Measurements from ENCODE around the gene PREX1.

Gene PREX1

GRCh38 chr20:48652961-48653705 lies 174.7 kb downstream of the PREX1 start:
- H3K27me3 ChIP-seq = no peaks in the 10 kb centered on the region
- no peak overlapping the region for H3K4me2 ChIP-seq
- peaks cover 31% of the 10 kb centered on the region for H3K4me1 ChIP-seq
- no peak overlapping the region for H3K9ac ChIP-seq
- H3K4me3 ChIP-seq = no peak overlapping the region
- H3K27ac ChIP-seq = no peak overlapping the region
- no peaks in the 10 kb centered on the region for H3K9me3 ChIP-seq
- no peak for TF ChIP-seq Cebpa-rat (IDR thresholded peaks at IDR 0.05)
- no peaks in the 10 kb centered on the region for H4K20me1 ChIP-seq
- peaks cover 36% of the 10 kb centered on the region; the same call in 1 of the 2 replicates for H3K36me3 ChIP-seq

- Histone ChIP-seq H3K4me1 (peaks cover 21% of the 10 kb centered on the region), H3K4me3 (no peak overlapping the region)
These were observed 175.8 kb downstream of the PREX1 start for GRCh38 chr20:48651960-48652359.

GRCh38 chr20:48651271-48651670 lies 176.5 kb downstream of the PREX1 start:
- Histone ChIP-seq H3K9me3 (no peaks in the 10 kb centered on the region), H3K9ac (no peak overlapping the region), H3K4me2 (no peak overlapping the region), H3K36me3 (peaks cover 36% of the 10 kb centered on the region; the same call in 1 of the 2 replicates), H3K4me1 (peaks cover 14% of the 10 kb centered on the region), H4K20me1 (no peaks in the 10 kb centered on the region), H3K4me3 (no peak overlapping the region), H3K27ac (no peak overlapping the region), H3K27me3 (no peaks in the 10 kb centered on the region)
- no peak for TF ChIP-seq Cebpa-rat (IDR thresholded peaks at IDR 0.05)

More at GRCh38 chr20:48651960-48652359, 175.8 kb downstream of the PREX1 start:
- no peak for TF ChIP-seq Cebpa-rat (IDR thresholded peaks at IDR 0.05)
- Histone ChIP-seq H3K9ac (no peak overlapping the region), H3K27me3 (no peaks in the 10 kb centered on the region), H3K27ac (no peak overlapping the region), H3K36me3 (peaks cover 36% of the 10 kb centered on the region; the same call in 1 of the 2 replicates), H3K9me3 (no peaks in the 10 kb centered on the region), H3K4me2 (no peak overlapping the region), H4K20me1 (no peaks in the 10 kb centered on the region)

GRCh38 chr20:48649868-48650267 lies 177.9 kb downstream of the PREX1 start:
- TF ChIP-seq Cebpa-rat (IDR thresholded peaks at IDR 0.05) = no peak

GRCh38 chr20:48649104-48649626 lies 178.6 kb downstream of the PREX1 start:
- no peak for TF ChIP-seq Cebpa-rat (IDR thresholded peaks at IDR 0.05)
- Histone ChIP-seq H3K4me3 (no peak overlapping the region), H3K27ac (no peak overlapping the region), H3K9ac (no peak overlapping the region), H3K36me3 (peaks cover 57% of the 10 kb centered on the region), H3K4me1 (peaks cover 9% of the 10 kb centered on the region; the same call in 1 of the 2 replicates), H3K9me3 (no peaks in the 10 kb centered on the region), H3K4me2 (peak overlapping the region; percentile 7; the same call in 1 of the 2 replicates), H3K27me3 (no peaks in the 10 kb centered on the region), H4K20me1 (no peaks in the 10 kb centered on the region)

More at GRCh38 chr20:48649868-48650267, 177.9 kb downstream of the PREX1 start:
- Histone ChIP-seq H3K27me3 (no peaks in the 10 kb centered on the region), H3K4me2 (no peak overlapping the region), H3K9me3 (no peaks in the 10 kb centered on the region), H3K36me3 (peaks cover 50% of the 10 kb centered on the region), H3K4me1 (peaks cover 9% of the 10 kb centered on the region; the same call in 1 of the 2 replicates), H3K9ac (no peak overlapping the region), H3K4me3 (no peak overlapping the region), H3K27ac (no peak overlapping the region), H4K20me1 (no peaks in the 10 kb centered on the region)

GRCh38 chr20:48648482-48649051 lies 179.2 kb downstream of the PREX1 start:
- Histone ChIP-seq H3K27ac (no peak overlapping the region), H3K27me3 (no peaks in the 10 kb centered on the region), H4K20me1 (no peaks in the 10 kb centered on the region), H3K36me3 (peaks cover 58% of the 10 kb centered on the region), H3K9ac (no peak overlapping the region), H3K4me1 (peaks cover 9% of the 10 kb centered on the region; the same call in 1 of the 2 replicates), H3K4me2 (peak overlapping the region; percentile 7; the same call in 1 of the 2 replicates), H3K9me3 (no peaks in the 10 kb centered on the region), H3K4me3 (no peak overlapping the region)
- no peak for TF ChIP-seq Cebpa-rat (IDR thresholded peaks at IDR 0.05)

- Histone ChIP-seq H4K20me1 (no peaks in the 10 kb centered on the region), H3K36me3 (peaks cover 55% of the 10 kb centered on the region), H3K27me3 (no peaks in the 10 kb centered on the region), H3K9ac (no peak overlapping the region), H3K27ac (no peak overlapping the region), H3K9me3 (no peaks in the 10 kb centered on the region), H3K4me3 (no peak overlapping the region), H3K4me1 (peaks cover 9% of the 10 kb centered on the region; the same call in 1 of the 2 replicates), H3K4me2 (no peak overlapping the region)
- no peak for TF ChIP-seq Cebpa-rat (IDR thresholded peaks at IDR 0.05)
These were observed 179.9 kb downstream of the PREX1 start for GRCh38 chr20:48647858-48648257.

GRCh38 chr20:48645666-48646065 lies 182.1 kb downstream of the PREX1 start:
- H3K9me3 ChIP-seq = no peaks in the 10 kb centered on the region
- no peaks in the 10 kb centered on the region for H4K20me1 ChIP-seq
- H3K27ac ChIP-seq = no peak overlapping the region
- no peak overlapping the region for H3K4me2 ChIP-seq
- no peaks in the 10 kb centered on the region for H3K27me3 ChIP-seq
- TF ChIP-seq Cebpa-rat (IDR thresholded peaks at IDR 0.05) = no peak
- H3K9ac ChIP-seq = no peak overlapping the region
- no peak overlapping the region for H3K4me3 ChIP-seq
- peaks cover 9% of the 10 kb centered on the region; the same call in 1 of the 2 replicates for H3K4me1 ChIP-seq
- H3K36me3 ChIP-seq = peaks cover 46% of the 10 kb centered on the region

GRCh38 chr20:48644286-48644828 lies 183.4 kb downstream of the PREX1 start:
- no peaks in the 10 kb centered on the region for H3K9me3 ChIP-seq

More at GRCh38 chr20:48644286-48644828, 183.4 kb downstream of the PREX1 start:
- H3K4me3 ChIP-seq = no peak overlapping the region
- H3K4me1 ChIP-seq = peaks cover 9% of the 10 kb centered on the region; the same call in 1 of the 2 replicates
- peaks cover 42% of the 10 kb centered on the region for H3K36me3 ChIP-seq
- H3K27ac ChIP-seq = no peak overlapping the region
- no peak overlapping the region for H3K4me2 ChIP-seq
- TF ChIP-seq Cebpa-rat (IDR thresholded peaks at IDR 0.05) = no peak
- no peak overlapping the region for H3K9ac ChIP-seq
- no peaks in the 10 kb centered on the region for H3K27me3 ChIP-seq
- no peaks in the 10 kb centered on the region for H4K20me1 ChIP-seq
